BE2C (cell line): ENCODE measurements around the gene AMDHD2.
A peak's percentile ranks its signal among the peaks of the same experiment; 100 is the strongest.
"Not testable (repeated sequence)": the region's sequence is repeated elsewhere in the genome, so short reads cannot be mapped to it uniquely, and the experiment has no call there.

Experiments
- DNase-seq: peaks from one replicate; pipeline ENCODE4 v3.0.0-alpha.2; 2020
- H3K27me3 ChIP-seq: fragments of 250-450 bp; sonication (Bioruptor Pico); 2 replicates; pipeline ENCODE4 v1.5.1; 2020; ENCODE audit warnings: mild to moderate bottlenecking
- H3K36me3 ChIP-seq: fragments of 250-450 bp; sonication (Bioruptor Pico); 2 replicates; pipeline ENCODE4 v1.5.1; 2020; ENCODE audit warnings: mild to moderate bottlenecking
- H3K4me1 ChIP-seq: fragments of 250-450 bp; sonication (Bioruptor Pico); 2 replicates; pipeline ENCODE4 v1.5.1; 2020
- H3K4me3 ChIP-seq: 2 replicates; pipeline ENCODE4 v1.5.1; 2011; ENCODE audit warnings: low read depth, low read length
- H3K9me3 ChIP-seq: fragments of 250-450 bp; sonication (Bioruptor Pico); 2 replicates; pipeline ENCODE4 v1.5.1; 2020
- TF ChIP-seq, protein P1 (sequence below): IDR thresholded peaks from 2 replicates; pipeline ENCODE4 v1.5.1; 2012; ENCODE audit warnings: mild to moderate bottlenecking, low read depth, low read length

The AMDHD2 gene

GRCh38 chr16:2560798-2561133 is 40.6 kb downstream of the AMDHD2 start:
- not testable (repeated sequence) for H3K4me1 ChIP-seq, H3K4me3 ChIP-seq, H3K27me3 ChIP-seq, H3K36me3 ChIP-seq, H3K9me3 ChIP-seq
- DNase-seq, result peak; percentile 69
- TF ChIP-seq, protein P1, sequence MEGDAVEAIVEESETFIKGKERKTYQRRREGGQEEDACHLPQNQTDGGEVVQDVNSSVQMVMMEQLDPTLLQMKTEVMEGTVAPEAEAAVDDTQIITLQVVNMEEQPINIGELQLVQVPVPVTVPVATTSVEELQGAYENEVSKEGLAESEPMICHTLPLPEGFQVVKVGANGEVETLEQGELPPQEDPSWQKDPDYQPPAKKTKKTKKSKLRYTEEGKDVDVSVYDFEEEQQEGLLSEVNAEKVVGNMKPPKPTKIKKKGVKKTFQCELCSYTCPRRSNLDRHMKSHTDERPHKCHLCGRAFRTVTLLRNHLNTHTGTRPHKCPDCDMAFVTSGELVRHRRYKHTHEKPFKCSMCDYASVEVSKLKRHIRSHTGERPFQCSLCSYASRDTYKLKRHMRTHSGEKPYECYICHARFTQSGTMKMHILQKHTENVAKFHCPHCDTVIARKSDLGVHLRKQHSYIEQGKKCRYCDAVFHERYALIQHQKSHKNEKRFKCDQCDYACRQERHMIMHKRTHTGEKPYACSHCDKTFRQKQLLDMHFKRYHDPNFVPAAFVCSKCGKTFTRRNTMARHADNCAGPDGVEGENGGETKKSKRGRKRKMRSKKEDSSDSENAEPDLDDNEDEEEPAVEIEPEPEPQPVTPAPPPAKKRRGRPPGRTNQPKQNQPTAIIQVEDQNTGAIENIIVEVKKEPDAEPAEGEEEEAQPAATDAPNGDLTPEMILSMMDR, result peak; percentile 29; the same call in 1 of the 2 replicates

DNA sequence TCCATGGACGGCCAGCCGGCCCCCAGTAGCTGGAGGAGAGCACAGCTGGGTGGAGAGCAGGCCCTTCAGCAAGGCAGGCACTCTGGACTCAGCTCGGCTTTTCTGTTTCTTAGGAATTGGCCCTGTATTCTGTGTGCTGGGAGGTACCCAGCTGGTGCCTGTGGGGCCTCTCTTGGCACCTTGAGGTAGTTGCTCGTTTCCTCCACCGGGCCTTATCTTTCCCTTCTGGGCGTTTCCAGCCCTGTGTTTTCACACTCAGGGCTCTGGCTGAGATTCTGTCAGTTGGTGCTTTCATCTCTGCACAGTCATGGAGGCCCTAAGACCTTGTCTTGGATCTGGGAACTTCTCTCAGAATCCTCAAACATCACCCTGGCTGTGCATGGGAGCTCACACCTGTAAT is 47.3 kb downstream of the AMDHD2 start:
- not testable (repeated sequence) for H3K27me3 ChIP-seq, H3K9me3 ChIP-seq, H3K36me3 ChIP-seq, H3K4me3 ChIP-seq, DNase-seq, H3K4me1 ChIP-seq

GRCh38 chr16:2568573-2568972 is 48.4 kb downstream of the AMDHD2 start:
- not testable (repeated sequence) for H3K36me3 ChIP-seq, H3K9me3 ChIP-seq, DNase-seq, H3K4me3 ChIP-seq, H3K27me3 ChIP-seq, H3K4me1 ChIP-seq

GRCh38 chr16:2572704-2573103 is 52.5 kb downstream of the AMDHD2 start:
- not testable (repeated sequence) for H3K4me1 ChIP-seq, DNase-seq, H3K27me3 ChIP-seq, H3K9me3 ChIP-seq, H3K36me3 ChIP-seq, H3K4me3 ChIP-seq

- not testable (repeated sequence) for H3K27me3 ChIP-seq, H3K4me3 ChIP-seq, DNase-seq, H3K9me3 ChIP-seq, H3K36me3 ChIP-seq, H3K4me1 ChIP-seq
Measured at GRCh38 chr16:2575839-2576238, 55.7 kb downstream of the AMDHD2 start.

GRCh38 chr16:2577044-2577443 is 56.9 kb downstream of the AMDHD2 start:
- H3K27me3 ChIP-seq, H3K9me3 ChIP-seq: not testable (repeated sequence)

GRCh38 chr16:2578905-2579304 is 58.7 kb downstream of the AMDHD2 start:
- DNase-seq, H3K4me3 ChIP-seq, H3K9me3 ChIP-seq, H3K4me1 ChIP-seq, H3K27me3 ChIP-seq, H3K36me3 ChIP-seq: not testable (repeated sequence)

More at GRCh38 chr16:2577044-2577443, 56.9 kb downstream of the AMDHD2 start:
- not testable (repeated sequence) for DNase-seq, H3K4me3 ChIP-seq, H3K36me3 ChIP-seq, H3K4me1 ChIP-seq

GRCh38 chr16:2580143-2580542 is 60.0 kb downstream of the AMDHD2 start:
- not testable (repeated sequence) for H3K4me1 ChIP-seq
- TF ChIP-seq, protein P1, result peak; percentile 20

DNA sequence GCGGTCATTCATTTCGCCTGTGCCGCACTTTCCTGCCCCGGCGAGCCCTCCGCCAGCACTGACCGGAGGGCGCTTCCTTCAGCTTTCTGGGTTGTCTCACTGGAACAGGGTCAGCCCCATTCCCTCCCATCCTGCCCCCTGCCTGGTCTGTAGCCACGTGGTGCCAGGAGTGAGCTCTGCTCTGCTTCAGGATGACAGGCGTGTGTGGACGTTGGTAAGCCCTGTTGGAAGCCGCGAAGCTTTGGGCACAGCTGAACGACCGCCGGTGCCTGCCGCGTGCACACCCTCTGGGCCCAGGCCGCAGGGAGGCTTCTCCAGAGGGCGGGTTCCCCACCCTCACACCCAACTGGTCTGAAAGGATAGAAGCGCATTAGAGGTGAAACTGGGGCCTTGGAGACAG is 60.6 kb downstream of the AMDHD2 start:
- not testable (repeated sequence) for H3K9me3 ChIP-seq, H3K36me3 ChIP-seq, H3K27me3 ChIP-seq, H3K4me3 ChIP-seq, DNase-seq, H3K4me1 ChIP-seq

More at GRCh38 chr16:2580143-2580542, 60.0 kb downstream of the AMDHD2 start:
- H3K9me3 ChIP-seq, H3K27me3 ChIP-seq, H3K36me3 ChIP-seq, H3K4me3 ChIP-seq: not testable (repeated sequence)
- DNase-seq, result peak; percentile 39
